CD4-positive, CD25-positive, alpha-beta regulatory T cell (primary cell): ENCODE results near the gene PTPRN2. TPM values are rescaled to one million over a fixed set of nuclear protein-coding genes. Genes with fewer than 3 reads are reported as not detected.
"Not testable (repeated sequence)": the region's sequence is repeated elsewhere in the genome, so short reads cannot be mapped to it uniquely, and the experiment has no call there.

ENCODE experiments used
- ATAC-seq, 2 donors: fragments of 150-1000 bp; cut with Tn5 transposase; one replicate each; pipeline ENCODE4 v1.10.0; 2021; ENCODE audit warnings: low read depth in 2 of 2, moderate number of reproducible peaks in 2 of 2, moderate library complexity in 1 of 2
- DNase-seq, 3 donors: peaks; one replicate each; pipeline versions ENCODE4 v3.0.0 to v3.0.0-alpha.2; 2012 to 2022; ENCODE audit warnings: mixed read lengths in 1 of 3
- H3K27ac ChIP-seq: one replicate; pipeline ENCODE4 v1.7.0; 2013; ENCODE audit warnings: mild to moderate bottlenecking, low read length; ENCODE audit not compliant: insufficient read depth, poor library complexity, severe bottlenecking
- H3K27me3 ChIP-seq: one replicate; pipeline ENCODE4 v1.7.0; 2013; ENCODE audit warnings: low read length; ENCODE audit not compliant: control insufficient read depth, insufficient read depth
- H3K36me3 ChIP-seq: one replicate; pipeline ENCODE4 v1.7.0; 2013; ENCODE audit warnings: mild to moderate bottlenecking, low read length, moderate library complexity; ENCODE audit not compliant: control insufficient read depth, insufficient read depth
- H3K4me1 ChIP-seq: 2 replicates; pipeline ENCODE4 v1.7.0; 2013; ENCODE audit warnings: mild to moderate bottlenecking, low read length; ENCODE audit not compliant: insufficient read depth, control insufficient read depth, poor library complexity, severe bottlenecking
- H3K4me3 ChIP-seq: one replicate; pipeline ENCODE4 v1.7.0; 2013; ENCODE audit warnings: low read depth, mild to moderate bottlenecking, low read length, moderate library complexity
- H3K9me3 ChIP-seq, 2 experiments: 1 replicate in 1 of 2; 2 replicates in 1 of 2; pipeline ENCODE4 v1.7.0; 2013; ENCODE audit warnings: low read length in 2 of 2, mild to moderate bottlenecking in 1 of 2, moderate library complexity in 1 of 2; ENCODE audit not compliant: control insufficient read depth in 2 of 2
- H3K27ac Mint-ChIP-seq, 3 donors: one replicate each; pipeline ENCODE4 v1.8.0; 2020 to 2022; ENCODE audit warnings: mild to moderate bottlenecking in 3 of 3, mixed read lengths in 3 of 3, moderate library complexity in 2 of 3
- H3K27me3 Mint-ChIP-seq: one replicate; pipeline ENCODE4 v1.8.0; 2022; ENCODE audit warnings: mild to moderate bottlenecking, mixed read lengths
- H3K36me3 Mint-ChIP-seq: one replicate; pipeline ENCODE4 v1.8.0; 2020; ENCODE audit warnings: mixed read lengths
- H3K4me1 Mint-ChIP-seq, 4 donors: one replicate each; pipeline ENCODE4 v1.8.0; 2020 to 2022; ENCODE audit warnings: mixed read lengths in 4 of 4, mild to moderate bottlenecking in 1 of 4
- H3K4me3 Mint-ChIP-seq, 4 donors: one replicate each; pipeline ENCODE4 v1.8.0; 2020 to 2022; ENCODE audit warnings: mild to moderate bottlenecking in 4 of 4, mixed read lengths in 4 of 4, moderate library complexity in 3 of 4
- H3K9me3 Mint-ChIP-seq, 7 donors: one replicate each; pipeline ENCODE4 v1.8.0; 2020 to 2022; ENCODE audit warnings: mixed read lengths in 7 of 7, mild to moderate bottlenecking in 3 of 7, moderate library complexity in 2 of 7
- polyA plus RNA-seq, 4 donors: library from polyadenylated mRNA; unstranded; fragments of 300-500 nt; fragmentation: Illumina TruSeq; gene quantifications; one replicate each; pipeline ENCODE4 v1.2.3, GENCODE V29; 2021
- total RNA-seq: library from RNA; stranded (reverse); gene quantifications from one replicate; pipeline ENCODE4 v1.2.3, GENCODE V29; 2022

Gene PTPRN2
- total and polyA plus RNA-seq, 5 donors from 2014 or later: 1.6 to 4.7 (median 2.7) TPM

DNA sequence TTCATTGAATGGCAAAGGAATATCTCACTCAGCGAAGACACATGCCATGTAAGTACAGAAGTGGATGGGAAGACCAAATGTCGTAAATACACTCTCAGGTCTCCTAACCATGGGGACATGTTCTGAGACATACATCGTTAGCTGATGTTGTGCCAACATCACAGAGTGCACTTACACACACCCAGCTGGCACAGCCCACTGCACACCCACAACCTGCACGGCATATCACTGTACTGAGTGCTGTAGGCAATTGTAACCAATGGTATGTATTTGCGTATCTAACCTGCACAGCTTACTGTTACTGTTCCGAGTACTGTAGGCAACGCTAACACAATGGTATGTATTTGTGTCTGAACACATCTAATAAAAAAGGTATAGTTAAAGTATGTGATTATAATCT, 550.4 kb downstream of the PTPRN2 start:
- DNase-seq (no peak), ATAC-seq (no peak)
- Histone ChIP-seq H3K27ac (no peak overlapping the region), H3K36me3 (no peaks in the 10 kb centered on the region), H3K27me3 (no peaks in the 10 kb centered on the region), H3K4me3 (no peak overlapping the region), H3K4me1 (no peaks in the 10 kb centered on the region), H3K9me3 (peaks cover 8 to 13% of the 10 kb centered on the region in 2 experiments)
- Mint-ChIP-seq H3K9me3 (peaks cover 0 to 35% (median 7%) of the 10 kb centered on the region in 7 donors), H3K36me3 (no peaks in the 10 kb centered on the region), H3K27me3 (peaks cover 4% of the 10 kb centered on the region), H3K27ac (no peak overlapping the region), H3K4me1 (no peaks in the 10 kb centered on the region), H3K4me3 (no peak overlapping the region)

DNA sequence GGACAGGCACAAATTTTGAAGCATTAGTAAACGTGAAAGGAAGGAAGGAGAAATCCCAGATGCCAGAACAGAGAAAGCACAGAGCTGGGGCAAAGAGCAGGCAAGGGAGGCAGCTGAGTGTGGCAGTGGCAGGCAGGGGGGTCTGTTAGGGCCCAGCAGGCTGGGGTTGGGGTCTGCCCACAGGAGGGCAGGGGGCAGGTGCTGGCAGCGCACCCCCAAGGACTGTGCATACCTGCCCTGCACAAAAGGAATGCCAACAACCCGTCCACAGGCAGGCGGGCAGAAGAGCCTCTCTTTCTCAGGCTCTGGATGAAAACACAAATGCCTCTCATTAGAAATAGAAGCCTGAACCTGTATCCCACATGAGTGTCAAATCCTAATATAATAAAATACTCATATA, 552.3 kb downstream of the PTPRN2 start:
- peaks cover 4% of the 10 kb centered on the region for H3K27me3 Mint-ChIP-seq
- H3K27ac Mint-ChIP-seq: no peak overlapping the region

DNA sequence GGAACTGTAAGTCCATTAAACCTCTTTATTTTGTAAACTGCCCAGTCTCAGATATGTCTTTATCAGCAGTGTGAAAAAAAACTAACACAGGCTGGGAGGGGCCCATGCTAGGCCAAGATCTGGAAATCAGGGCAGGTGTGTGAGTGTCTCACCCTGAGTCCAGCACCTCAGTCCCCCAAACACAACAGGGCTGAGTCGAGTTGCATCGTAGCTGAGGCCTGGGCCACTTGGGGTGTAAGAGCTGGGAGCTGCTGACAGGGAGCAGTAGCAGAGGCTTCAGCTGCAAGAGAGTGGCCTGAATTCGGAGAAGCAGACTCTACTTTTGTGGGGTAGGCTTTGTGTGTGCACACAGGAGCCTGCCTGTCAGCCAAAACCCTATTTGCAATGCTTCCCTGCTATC, 553.1 kb downstream of the PTPRN2 start:
- DNase-seq: no peak
- H3K27me3 Mint-ChIP-seq: peaks cover 4% of the 10 kb centered on the region
- no peaks in the 10 kb centered on the region for H3K27me3 ChIP-seq
- no peaks in the 10 kb centered on the region for H3K4me1 Mint-ChIP-seq
- no peaks in the 10 kb centered on the region for H3K36me3 Mint-ChIP-seq
- H3K36me3 ChIP-seq: no peaks in the 10 kb centered on the region
- peaks cover 0 to 28% (median 5%) of the 10 kb centered on the region in 7 donors for H3K9me3 Mint-ChIP-seq
- no peak overlapping the region for H3K4me3 ChIP-seq
- H3K9me3 ChIP-seq: peaks cover 7 to 13% of the 10 kb centered on the region in 2 experiments
- no peaks in the 10 kb centered on the region for H3K4me1 ChIP-seq
- no peak for ATAC-seq
- H3K4me3 Mint-ChIP-seq: peak overlapping the region in 1 of 4 donors; percentile 16
- H3K27ac ChIP-seq: no peak overlapping the region
- H3K27ac Mint-ChIP-seq: no peak overlapping the region

More for the DNA sequence above, 552.3 kb downstream of the PTPRN2 start:
- H3K4me3 Mint-ChIP-seq: no peak overlapping the region
- Histone ChIP-seq H3K9me3 (peaks cover 8 to 13% of the 10 kb centered on the region in 2 experiments), H3K4me1 (no peaks in the 10 kb centered on the region), H3K27ac (no peak overlapping the region), H3K36me3 (no peaks in the 10 kb centered on the region), H3K4me3 (no peak overlapping the region), H3K27me3 (no peaks in the 10 kb centered on the region)
- peaks cover 0 to 34% (median 7%) of the 10 kb centered on the region in 7 donors for H3K9me3 Mint-ChIP-seq
- H3K36me3 Mint-ChIP-seq: no peaks in the 10 kb centered on the region
- ATAC-seq: no peak
- DNase-seq: no peak
- H3K4me1 Mint-ChIP-seq: no peaks in the 10 kb centered on the region

DNA sequence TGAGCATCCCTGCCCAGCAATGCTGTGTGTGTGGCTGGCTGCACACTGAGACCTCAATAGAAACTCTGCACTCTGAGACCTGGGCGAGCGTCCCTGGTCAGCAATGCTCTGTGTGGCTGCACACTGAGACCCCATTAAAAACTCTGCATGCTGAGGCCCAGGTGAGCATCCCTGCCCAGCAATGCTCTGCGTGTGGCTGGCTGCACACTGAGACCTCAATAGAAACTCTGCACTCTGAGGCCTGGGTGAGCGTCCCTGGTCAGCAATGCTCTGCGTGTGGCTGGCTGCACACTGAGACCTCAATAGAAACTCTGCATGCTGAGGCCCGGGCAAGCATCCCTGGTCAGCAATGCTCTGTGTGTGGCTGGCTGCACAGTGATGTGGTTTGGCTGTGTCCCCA, 553.7 kb downstream of the PTPRN2 start:
- not testable (repeated sequence) for H3K36me3 Mint-ChIP-seq, DNase-seq, H3K36me3 ChIP-seq, H3K27ac Mint-ChIP-seq, H3K27me3 ChIP-seq, H3K27me3 Mint-ChIP-seq, ATAC-seq, H3K4me1 Mint-ChIP-seq, H3K9me3 ChIP-seq, H3K4me1 ChIP-seq, H3K4me3 ChIP-seq, H3K4me3 Mint-ChIP-seq, H3K27ac ChIP-seq
- peaks cover 0 to 22% (median 5%) of the 10 kb centered on the region in 7 donors for H3K9me3 Mint-ChIP-seq

DNA sequence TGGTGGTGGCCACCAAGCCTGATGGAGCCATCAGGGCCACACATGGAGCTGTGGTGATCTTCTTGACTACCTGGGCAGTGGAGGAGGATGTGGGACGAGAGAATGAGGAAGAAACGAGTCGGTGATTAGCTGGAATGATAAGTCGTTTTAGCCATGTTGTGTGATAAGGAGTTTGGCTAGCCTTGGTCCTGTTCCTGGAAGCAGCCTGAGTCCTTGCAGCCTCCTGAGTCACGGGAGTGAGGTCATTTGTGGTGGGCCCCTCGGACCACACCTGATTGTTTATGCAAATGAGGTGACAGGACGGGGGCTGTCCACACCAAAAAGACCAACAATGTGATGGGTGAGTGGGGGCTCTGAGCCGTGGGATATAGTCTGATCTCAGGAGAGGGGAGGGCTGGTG, 554.4 kb downstream of the PTPRN2 start:
- DNase-seq: no peak
- no peak overlapping the region for H3K4me3 Mint-ChIP-seq
- no peak for ATAC-seq

DNA sequence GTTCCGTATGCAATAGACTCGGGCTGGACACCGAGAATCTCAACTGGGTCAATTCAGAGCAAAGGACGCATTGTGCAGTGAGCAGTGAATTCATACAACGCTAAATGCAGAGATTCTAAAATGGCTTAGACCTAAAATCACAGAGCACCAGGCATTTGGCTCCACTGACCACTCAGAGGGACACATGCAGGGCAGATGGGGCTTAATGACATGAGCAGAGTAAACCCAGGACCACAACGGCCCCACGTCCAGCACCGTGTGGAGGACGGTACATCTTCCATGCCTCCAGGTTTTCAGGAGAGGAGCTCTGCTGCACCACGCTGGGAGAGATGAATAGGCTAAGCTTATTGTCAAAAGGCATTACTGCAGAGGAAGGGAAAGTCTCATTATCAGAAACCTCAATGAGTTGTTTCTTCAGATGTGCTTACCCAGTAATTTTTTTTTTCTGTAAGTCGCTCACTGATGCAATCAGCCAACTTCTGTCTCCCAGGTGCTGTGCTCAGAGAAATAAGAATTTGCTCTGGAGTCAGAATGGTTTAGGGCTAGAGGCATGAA, 555.0 kb downstream of the PTPRN2 start:
- no peak for DNase-seq
- Mint-ChIP-seq H3K27me3 (no peaks in the 10 kb centered on the region), H3K9me3 (peaks cover 0 to 16% (median 5%) of the 10 kb centered on the region in 7 donors), H3K4me1 (no peaks in the 10 kb centered on the region), H3K36me3 (no peaks in the 10 kb centered on the region), H3K4me3 (no peak overlapping the region), H3K27ac (no peak overlapping the region)
- no peak overlapping the region for H3K4me3 ChIP-seq
- no peaks in the 10 kb centered on the region for H3K27me3 ChIP-seq
- no peak for ATAC-seq
- no peak overlapping the region for H3K27ac ChIP-seq
- H3K36me3 ChIP-seq: no peaks in the 10 kb centered on the region
- peaks cover 0 to 4% of the 10 kb centered on the region in 2 experiments for H3K9me3 ChIP-seq
- H3K4me1 ChIP-seq: no peaks in the 10 kb centered on the region

More for the DNA sequence above, 554.4 kb downstream of the PTPRN2 start:
- H3K27me3 ChIP-seq: no peaks in the 10 kb centered on the region
- Mint-ChIP-seq H3K27ac (no peak overlapping the region), H3K27me3 (no peaks in the 10 kb centered on the region), H3K9me3 (peaks cover 0 to 20% (median 5%) of the 10 kb centered on the region in 7 donors), H3K4me1 (no peaks in the 10 kb centered on the region), H3K36me3 (no peaks in the 10 kb centered on the region)
- H3K4me3 ChIP-seq: no peak overlapping the region
- no peak overlapping the region for H3K27ac ChIP-seq
- H3K36me3 ChIP-seq: no peaks in the 10 kb centered on the region
- H3K4me1 ChIP-seq: no peaks in the 10 kb centered on the region
- H3K9me3 ChIP-seq: peaks cover 0 to 4% of the 10 kb centered on the region in 2 experiments

DNA sequence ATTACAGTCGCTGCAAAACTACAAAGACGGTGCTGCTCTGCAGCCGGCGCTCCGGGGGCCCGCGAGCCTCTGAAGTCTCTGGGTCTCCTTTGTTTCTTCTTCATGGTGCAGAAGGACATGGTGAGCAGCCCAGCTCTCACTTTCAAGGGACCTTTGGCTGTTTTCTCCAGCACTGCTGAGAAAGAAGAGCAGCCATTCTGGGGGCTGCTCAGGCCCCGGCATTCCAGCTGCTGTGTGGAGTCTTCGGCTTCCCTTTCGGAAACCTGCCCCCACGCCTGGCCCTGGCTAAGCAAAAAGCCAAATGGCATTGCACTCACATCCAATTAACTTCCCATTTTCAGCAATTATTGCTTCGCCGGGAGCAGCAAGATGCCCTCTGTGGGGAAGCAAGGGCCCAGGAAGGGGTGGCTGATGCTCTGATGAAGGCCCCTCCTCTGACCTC, 555.7 kb downstream of the PTPRN2 start:
- ATAC-seq (no peak), DNase-seq (no peak)
- Histone ChIP-seq H3K36me3 (no peaks in the 10 kb centered on the region), H3K4me1 (no peaks in the 10 kb centered on the region), H3K27ac (no peak overlapping the region), H3K27me3 (no peaks in the 10 kb centered on the region), H3K9me3 (peaks cover 0 to 4% of the 10 kb centered on the region in 2 experiments), H3K4me3 (no peak overlapping the region)
- Mint-ChIP-seq H3K36me3 (no peaks in the 10 kb centered on the region), H3K9me3 (peaks cover 0 to 16% (median 5%) of the 10 kb centered on the region in 7 donors), H3K4me3 (no peak overlapping the region), H3K27me3 (no peaks in the 10 kb centered on the region), H3K4me1 (no peaks in the 10 kb centered on the region), H3K27ac (no peak overlapping the region)

DNA sequence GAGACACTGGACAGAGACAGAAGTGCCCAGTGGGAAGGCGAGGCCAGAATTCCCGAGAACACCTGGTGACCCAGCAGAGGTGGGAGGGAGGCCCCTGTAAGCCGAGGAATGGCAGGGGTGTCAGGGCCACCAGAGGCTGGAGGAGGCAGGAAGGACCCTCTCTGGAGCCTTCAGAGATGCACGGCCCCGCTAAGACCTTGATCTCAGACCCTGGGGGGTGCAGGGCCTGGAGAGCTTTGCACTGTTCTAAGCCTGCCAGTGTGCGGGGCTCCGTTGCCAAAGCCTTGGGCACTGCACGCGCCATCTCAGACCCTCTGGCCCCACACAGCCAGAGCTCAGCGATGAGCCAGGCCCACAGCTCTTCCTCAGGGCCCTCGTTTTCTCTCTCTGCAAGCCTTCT, 557.1 kb downstream of the PTPRN2 start:
- H3K36me3 ChIP-seq: no peaks in the 10 kb centered on the region
- peaks cover 0 to 13% (median 5%) of the 10 kb centered on the region in 7 donors for H3K9me3 Mint-ChIP-seq
- no peaks in the 10 kb centered on the region for H3K27me3 Mint-ChIP-seq
- H3K4me3 Mint-ChIP-seq: no peak overlapping the region
- DNase-seq: no peak
- H3K9me3 ChIP-seq: peaks cover 0 to 4% of the 10 kb centered on the region in 2 experiments
- H3K4me1 Mint-ChIP-seq: no peaks in the 10 kb centered on the region
- no peaks in the 10 kb centered on the region for H3K36me3 Mint-ChIP-seq
- no peak overlapping the region for H3K27ac Mint-ChIP-seq
- no peak for ATAC-seq
- H3K27me3 ChIP-seq: no peaks in the 10 kb centered on the region
- no peak overlapping the region for H3K27ac ChIP-seq
- H3K4me3 ChIP-seq: no peak overlapping the region
- no peaks in the 10 kb centered on the region for H3K4me1 ChIP-seq
